Rectal smooth muscle tissue (tissue), 1 donor: ENCODE measurements around the gene FADD.
"Not testable (repeated sequence)": the region's sequence is repeated elsewhere in the genome, so short reads cannot be mapped to it uniquely, and the experiment has no call there.

Source experiments
- H3K27ac ChIP-seq: one replicate; pipeline ENCODE4 v1.7.0; 2013; ENCODE audit warnings: low read depth, low read length, inconsistent platforms
- H3K27me3 ChIP-seq: one replicate; pipeline ENCODE4 v1.7.0; 2013; ENCODE audit warnings: low read length; ENCODE audit not compliant: control insufficient read depth, insufficient read depth
- H3K36me3 ChIP-seq: one replicate; pipeline ENCODE4 v1.7.0; 2013; ENCODE audit warnings: low read length; ENCODE audit not compliant: control insufficient read depth, insufficient read depth
- H3K4me1 ChIP-seq: one replicate; pipeline ENCODE4 v1.7.0; 2013; ENCODE audit warnings: low read length; ENCODE audit not compliant: control insufficient read depth, insufficient read depth
- H3K4me3 ChIP-seq: one replicate; pipeline ENCODE4 v1.7.0; 2013; ENCODE audit warnings: low read length
- H3K9ac ChIP-seq: one replicate; pipeline ENCODE4 v1.7.0; 2013; ENCODE audit warnings: low read length

FADD gene

GRCh38 chr11:70212227-70212811 is 9.2 kb downstream of the FADD start:
- H3K4me1 ChIP-seq = no peaks in the 10 kb centered on the region
- H3K36me3 ChIP-seq = peaks cover 7% of the 10 kb centered on the region
- no peaks in the 10 kb centered on the region for H3K27me3 ChIP-seq
- no peak overlapping the region for H3K4me3 ChIP-seq
- no peak overlapping the region for H3K9ac ChIP-seq
- no peak overlapping the region for H3K27ac ChIP-seq

DNA sequence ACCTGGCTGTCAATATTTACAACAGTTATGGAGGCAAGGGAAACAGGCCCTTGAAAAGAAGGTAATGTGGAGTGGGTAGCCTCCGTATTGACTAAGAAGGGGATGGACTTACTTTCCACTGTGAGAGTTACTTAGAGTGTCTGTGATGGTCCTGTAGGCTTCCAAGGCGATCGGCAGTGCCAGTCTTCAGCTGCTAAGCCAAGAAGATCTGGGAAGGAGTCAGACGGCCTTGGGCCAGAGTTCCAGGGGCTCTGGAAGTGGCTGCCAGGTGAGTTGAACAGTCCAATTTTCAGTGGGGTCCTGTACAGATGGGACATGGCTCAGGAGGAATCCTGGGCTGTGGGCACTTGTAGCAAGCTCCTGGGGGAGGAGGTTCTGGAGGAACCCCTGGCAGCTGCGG is 14.3 kb downstream of the FADD start:
- not testable (repeated sequence) for H3K27ac ChIP-seq

GRCh38 chr11:70218076-70218475 is 15.0 kb downstream of the FADD start:
- not testable (repeated sequence) for H3K4me3 ChIP-seq, H3K27me3 ChIP-seq, H3K9ac ChIP-seq

More for the DNA sequence above, 14.3 kb downstream of the FADD start:
- not testable (repeated sequence) for H3K9ac ChIP-seq, H3K4me3 ChIP-seq, H3K27me3 ChIP-seq, H3K4me1 ChIP-seq, H3K36me3 ChIP-seq

GRCh38 chr11:70220136-70220535 is 17.0 kb downstream of the FADD start:
- Histone ChIP-seq H3K36me3 (no peaks in the 10 kb centered on the region), H3K27ac (no peak overlapping the region), H3K9ac (no peak overlapping the region), H3K27me3 (no peaks in the 10 kb centered on the region), H3K4me3 (no peak overlapping the region), H3K4me1 (no peaks in the 10 kb centered on the region)

More at GRCh38 chr11:70218076-70218475, 15.0 kb downstream of the FADD start:
- not testable (repeated sequence) for H3K4me1 ChIP-seq, H3K36me3 ChIP-seq, H3K27ac ChIP-seq

GRCh38 chr11:70220920-70221319 is 17.8 kb downstream of the FADD start:
- Histone ChIP-seq H3K9ac (no peak overlapping the region), H3K4me1 (no peaks in the 10 kb centered on the region), H3K36me3 (no peaks in the 10 kb centered on the region), H3K27me3 (no peaks in the 10 kb centered on the region), H3K27ac (no peak overlapping the region), H3K4me3 (no peak overlapping the region)

DNA sequence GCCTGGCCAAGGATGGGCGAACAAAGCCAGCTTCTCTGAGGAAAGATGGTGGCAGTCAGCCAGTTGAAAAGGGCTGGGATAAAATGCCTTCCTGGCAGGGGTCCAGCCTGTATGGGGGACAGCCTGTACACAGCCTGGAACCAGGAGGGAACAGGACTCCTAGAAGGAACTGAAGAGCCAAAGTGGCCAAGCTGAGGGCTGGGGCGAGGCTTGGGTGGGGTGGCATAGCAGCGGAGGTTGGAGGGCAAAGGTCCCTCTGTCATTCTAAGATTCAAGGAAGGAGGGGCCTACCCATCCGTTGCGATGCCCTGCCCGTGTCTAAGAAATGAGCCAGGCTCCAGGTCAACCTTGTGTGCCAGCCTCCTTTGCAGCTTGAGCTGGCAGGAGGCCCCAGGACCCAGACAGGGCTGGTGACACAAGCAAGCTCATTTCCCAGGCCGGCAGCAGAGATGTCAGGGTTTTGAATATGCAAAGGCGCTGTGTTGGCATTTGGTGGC is 22.6 kb downstream of the FADD start:
- Histone ChIP-seq H3K9ac (no peak overlapping the region), H3K4me1 (no peaks in the 10 kb centered on the region), H3K36me3 (no peaks in the 10 kb centered on the region), H3K27me3 (no peaks in the 10 kb centered on the region), H3K4me3 (no peak overlapping the region), H3K27ac (no peak overlapping the region)

GRCh38 chr11:70226183-70226582 is 23.1 kb downstream of the FADD start:
- Histone ChIP-seq H3K4me3 (no peak overlapping the region), H3K36me3 (no peaks in the 10 kb centered on the region), H3K27me3 (no peaks in the 10 kb centered on the region), H3K9ac (no peak overlapping the region), H3K4me1 (no peaks in the 10 kb centered on the region), H3K27ac (no peak overlapping the region)

DNA sequence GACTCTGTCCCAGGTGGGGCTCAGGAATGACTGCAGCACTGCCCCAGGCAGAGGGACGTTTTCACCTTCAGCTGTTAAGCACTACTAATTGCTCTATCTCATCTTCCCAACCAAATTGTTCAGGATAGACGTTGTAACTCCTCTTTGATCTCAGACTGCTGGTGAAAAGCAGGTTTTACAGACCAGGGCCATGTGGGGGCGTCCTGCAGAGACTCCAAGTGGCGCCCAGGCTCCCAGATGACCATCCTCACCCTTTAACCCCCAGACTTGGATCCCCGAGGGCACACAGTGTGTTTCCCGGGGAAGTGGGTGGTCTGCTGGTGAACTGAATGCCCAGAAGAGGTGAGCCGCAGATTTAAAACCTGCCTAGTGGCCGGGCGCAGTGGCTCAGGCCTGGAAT is 23.9 kb downstream of the FADD start:
- Histone ChIP-seq H3K4me3 (no peak overlapping the region), H3K9ac (no peak overlapping the region), H3K27me3 (no peaks in the 10 kb centered on the region), H3K4me1 (no peaks in the 10 kb centered on the region), H3K36me3 (no peaks in the 10 kb centered on the region), H3K27ac (no peak overlapping the region)

- Histone ChIP-seq H3K36me3 (no peaks in the 10 kb centered on the region), H3K9ac (no peak overlapping the region), H3K27me3 (no peaks in the 10 kb centered on the region), H3K27ac (no peak overlapping the region), H3K4me1 (no peaks in the 10 kb centered on the region), H3K4me3 (no peak overlapping the region)
Measured at GRCh38 chr11:70229737-70230136, 26.6 kb downstream of the FADD start.

- no peaks in the 10 kb centered on the region for H3K4me1 ChIP-seq
- H3K27me3 ChIP-seq = no peaks in the 10 kb centered on the region
- no peak overlapping the region for H3K4me3 ChIP-seq
- H3K9ac ChIP-seq = no peak overlapping the region
- H3K36me3 ChIP-seq = no peaks in the 10 kb centered on the region
- no peak overlapping the region for H3K27ac ChIP-seq
Measured at GRCh38 chr11:70230151-70230839, 27.2 kb downstream of the FADD start.

DNA sequence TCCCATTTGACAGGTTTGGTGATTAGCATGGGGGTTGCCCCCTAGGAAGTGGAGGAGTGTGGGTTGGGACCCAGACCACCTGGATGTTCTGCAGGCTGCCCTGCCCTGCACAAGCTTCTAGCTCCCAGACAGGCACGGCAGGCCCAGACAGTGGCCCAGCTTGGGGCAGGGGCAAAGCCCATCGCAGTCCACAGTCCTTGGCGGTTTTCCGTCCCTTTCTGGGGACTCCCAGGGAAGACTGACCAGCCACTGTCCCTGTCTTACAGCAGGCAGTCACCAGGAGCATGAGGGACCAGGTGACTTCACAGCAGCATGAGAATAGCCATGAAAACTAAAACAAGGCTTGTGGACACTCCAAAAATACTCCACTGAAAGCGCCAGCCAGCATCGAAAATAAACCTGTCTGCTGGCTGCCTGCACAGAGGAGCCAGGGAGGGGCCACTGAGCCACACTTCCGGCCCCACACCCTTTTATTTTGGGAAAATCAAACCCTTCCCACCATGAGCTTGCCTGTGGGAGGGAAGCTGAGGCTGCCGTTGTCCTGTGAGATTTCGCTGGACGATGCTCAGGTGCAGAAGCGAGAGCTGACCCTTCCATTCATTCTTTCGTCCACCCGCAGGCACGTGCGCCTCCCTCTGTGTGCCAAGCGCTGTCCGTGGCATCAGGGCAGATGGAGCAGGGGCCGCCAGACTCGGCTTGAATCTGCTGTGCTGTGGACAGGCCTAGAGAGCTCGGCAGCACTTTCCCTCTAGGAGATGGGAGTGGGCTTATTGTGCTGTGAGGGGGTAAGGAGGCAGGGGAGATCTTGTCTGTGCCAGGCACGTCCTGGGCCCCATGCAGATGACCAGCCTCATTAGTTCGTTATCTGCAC is 28.0 kb downstream of the FADD start:
- H3K4me3 ChIP-seq = no peak overlapping the region

DNA sequence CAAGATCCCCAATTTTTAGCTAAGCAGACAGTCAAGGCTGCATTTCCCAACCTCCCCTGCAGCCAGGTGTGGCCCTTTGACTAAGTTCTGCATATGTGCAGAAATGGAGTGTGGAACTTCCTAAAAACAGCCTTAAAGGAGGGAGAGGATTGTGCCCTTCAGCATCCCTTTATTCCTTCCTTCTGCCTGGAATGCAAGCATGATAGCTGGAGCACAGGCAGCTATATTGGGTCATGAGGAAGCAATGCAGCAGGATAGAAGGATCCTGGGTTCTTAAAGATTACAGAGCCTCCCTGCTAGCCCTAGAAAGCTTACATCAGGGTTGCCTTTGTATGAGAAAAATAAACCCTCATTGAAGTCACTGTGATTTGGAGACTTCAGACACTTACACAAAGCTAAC is 29.9 kb downstream of the FADD start:
- no peaks in the 10 kb centered on the region for H3K4me1 ChIP-seq
- H3K4me3 ChIP-seq = no peak overlapping the region
- no peak overlapping the region for H3K27ac ChIP-seq
- H3K36me3 ChIP-seq = no peaks in the 10 kb centered on the region
- no peaks in the 10 kb centered on the region for H3K27me3 ChIP-seq
- no peak overlapping the region for H3K9ac ChIP-seq

More for the DNA sequence above, 28.0 kb downstream of the FADD start:
- no peak overlapping the region for H3K9ac ChIP-seq
- no peaks in the 10 kb centered on the region for H3K27me3 ChIP-seq
- no peaks in the 10 kb centered on the region for H3K4me1 ChIP-seq
- no peak overlapping the region for H3K27ac ChIP-seq
- H3K36me3 ChIP-seq = no peaks in the 10 kb centered on the region
